Ovary (tissue), 3 donors: ENCODE data around the gene PDE4D.

ENCODE experiments used
- POLR2A ChIP-seq: fragments of 450-650 bp; IDR thresholded peaks from one replicate; pipeline ENCODE4 v1.6.1; 2017; ENCODE audit warnings: antibody characterized with exemption, mild to moderate bottlenecking, moderate library complexity
- TF ChIP-seq, protein P1 (sequence below), 3 donors: fragments of 450-650 bp in 2 of 3; fragments of 200-600 bp in 1 of 3; IDR thresholded peaks; one replicate each; pipeline versions ENCODE4 v1.5.1 to v1.8.0; 2016 to 2022; ENCODE audit warnings: antibody characterized with exemption in 3 of 3, mild to moderate bottlenecking in 1 of 3
- donor health status: DM: no; HTN: no; CAD: no.

DNA sequence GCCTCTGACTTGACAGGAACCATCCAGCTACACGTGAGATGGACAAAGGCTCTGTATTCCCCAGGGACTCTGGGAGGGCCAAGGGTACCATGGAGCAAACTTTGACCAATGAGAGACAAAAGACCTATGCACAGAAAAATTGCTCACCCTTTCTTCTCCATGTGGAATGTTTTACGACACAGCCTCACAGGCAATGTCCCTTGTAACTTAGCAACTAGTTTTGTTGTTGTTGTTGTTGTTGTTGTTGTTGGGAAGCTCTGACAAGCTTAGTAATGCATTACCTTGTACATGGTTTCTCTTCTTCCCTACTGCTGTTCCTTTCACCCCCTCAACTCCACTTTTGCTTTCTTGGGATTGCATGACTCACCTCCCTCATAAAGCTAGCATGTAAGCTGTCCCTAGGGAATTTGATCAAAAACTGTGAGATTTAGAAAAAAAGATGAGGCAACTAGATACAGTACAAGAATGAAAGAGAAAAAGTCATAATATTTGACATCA lies 759.7 kb downstream of the PDE4D start:
- TF ChIP-seq POLR2A = no peak
- TF ChIP-seq, protein P1, sequence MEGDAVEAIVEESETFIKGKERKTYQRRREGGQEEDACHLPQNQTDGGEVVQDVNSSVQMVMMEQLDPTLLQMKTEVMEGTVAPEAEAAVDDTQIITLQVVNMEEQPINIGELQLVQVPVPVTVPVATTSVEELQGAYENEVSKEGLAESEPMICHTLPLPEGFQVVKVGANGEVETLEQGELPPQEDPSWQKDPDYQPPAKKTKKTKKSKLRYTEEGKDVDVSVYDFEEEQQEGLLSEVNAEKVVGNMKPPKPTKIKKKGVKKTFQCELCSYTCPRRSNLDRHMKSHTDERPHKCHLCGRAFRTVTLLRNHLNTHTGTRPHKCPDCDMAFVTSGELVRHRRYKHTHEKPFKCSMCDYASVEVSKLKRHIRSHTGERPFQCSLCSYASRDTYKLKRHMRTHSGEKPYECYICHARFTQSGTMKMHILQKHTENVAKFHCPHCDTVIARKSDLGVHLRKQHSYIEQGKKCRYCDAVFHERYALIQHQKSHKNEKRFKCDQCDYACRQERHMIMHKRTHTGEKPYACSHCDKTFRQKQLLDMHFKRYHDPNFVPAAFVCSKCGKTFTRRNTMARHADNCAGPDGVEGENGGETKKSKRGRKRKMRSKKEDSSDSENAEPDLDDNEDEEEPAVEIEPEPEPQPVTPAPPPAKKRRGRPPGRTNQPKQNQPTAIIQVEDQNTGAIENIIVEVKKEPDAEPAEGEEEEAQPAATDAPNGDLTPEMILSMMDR (IDR thresholded peaks at IDR 0.05) = no peak
